Transverse colon (tissue), 4 donors: ENCODE data around the gene COL13A1.

ENCODE experiments used
- CTCF ChIP-seq, 5 experiments: fragments of 200-600 bp in 3 of 5; fragments of 450-650 bp in 2 of 5; sonication (generic) in 3 of 5; IDR thresholded peaks; 1 replicate in 2 of 5; 2 replicates in 3 of 5; pipeline ENCODE4 v1.5.1; 2016 to 2017; ENCODE audit warnings: antibody characterized with exemption in 5 of 5, inconsistent platforms in 3 of 5, mild to moderate bottlenecking in 2 of 5, moderate library complexity in 1 of 5
- EP300 ChIP-seq: sonication (generic); formaldehyde crosslinking; IDR thresholded peaks from one replicate; pipeline ENCODE4 v1.6.1; 2017; ENCODE audit warnings: antibody characterized with exemption, low read depth
- POLR2A ChIP-seq: fragments of 450-650 bp; IDR thresholded peaks from one replicate; pipeline ENCODE4 v1.6.1; 2016; ENCODE audit warnings: antibody characterized with exemption, mild to moderate bottlenecking, moderate library complexity
- POLR2AphosphoS5 ChIP-seq, 3 donors: sonication (generic); formaldehyde crosslinking; IDR thresholded peaks; one replicate each; pipeline ENCODE4 v1.6.1; 2016; ENCODE audit warnings: antibody characterized with exemption in 3 of 3

GRCh38 chr10:69936091-69936490 is 134.4 kb downstream of the COL13A1 start:
- TF ChIP-seq CTCF (IDR thresholded peaks at IDR 0.05) (peak in 1 of 5 experiments; percentile 2), POLR2A (no peak), EP300 (no peak), POLR2AphosphoS5 (IDR thresholded peaks at IDR 0.05) (no peak)
